IMR-90 (cell line): ENCODE results near the gene FBXW8. TPM values are rescaled to one million over a fixed set of nuclear protein-coding genes. Genes with fewer than 3 reads are reported as not detected.

ENCODE experiments used
- ATAC-seq: fragments of 200-7000 bp; cut with Tn5 transposase; 2 replicates; pipeline ENCODE4 v1.9.1; 2020; ENCODE audit warnings: low read depth, mild to moderate bottlenecking, moderate library complexity
- BruUV-seq: library from RNA; stranded (reverse); fragments of 400-500 nt; replicated peaks from 2 replicates; lab custom pipeline; 2021; lab: Mats Ljungman, UMichigan
- CTCF ChIA-PET: fragments of 300-600 bp; formaldehyde crosslinking; extraction: SDS; loops from one replicate; lab custom pipeline; 2021; ENCODE audit warnings: antibody characterized with exemption; lab: Yijun Ruan, JAX
- POLR2A ChIA-PET: fragments of 300-600 bp; sonication (Branson Sonifier 250); formaldehyde crosslinking; loops from one replicate; lab custom pipeline; 2022; ENCODE audit warnings: antibody characterized with exemption; ENCODE audit not compliant: unreplicated experiment; lab: Charles Lee
- DNase-seq: peaks from one replicate; pipeline ENCODE4 v3.0.0; 2013
- H2AFZ ChIP-seq: replicated peaks from 2 replicates; pipeline ENCODE3; 2013; ENCODE audit warnings: low read length, mild to moderate bottlenecking; ENCODE audit not compliant: poor library complexity
- H2AK5ac ChIP-seq: 2 replicates; pipeline ENCODE4 v1.6.1; 2013; ENCODE audit warnings: low read depth, low read length, inconsistent platforms
- H2AK9ac ChIP-seq: replicated peaks from 2 replicates; pipeline ENCODE3; 2013; ENCODE audit warnings: mild to moderate bottlenecking, low read depth, low read length, moderate library complexity; ENCODE audit not compliant: poor library complexity
- H2BK120ac ChIP-seq: 2 replicates; pipeline ENCODE4 v1.6.1; 2013; ENCODE audit warnings: low read depth, low read length, inconsistent platforms
- H2BK15ac ChIP-seq: 3 replicates; pipeline ENCODE4 v1.6.1; 2013; ENCODE audit warnings: low read depth, low read length, inconsistent platforms
- H2BK20ac ChIP-seq: 2 replicates; pipeline ENCODE4 v1.6.1; 2013; ENCODE audit warnings: low read depth, mild to moderate bottlenecking, inconsistent platforms, low read length, moderate library complexity
- H2BK5ac ChIP-seq: 2 replicates; pipeline ENCODE4 v1.6.1; 2013; ENCODE audit warnings: mild to moderate bottlenecking, low read depth, low read length, inconsistent platforms; ENCODE audit not compliant: poor library complexity, severe bottlenecking
- H3K14ac ChIP-seq: replicated peaks from 2 replicates; pipeline ENCODE4 v1.6.1; 2013; ENCODE audit warnings: low read depth, low read length, inconsistent platforms
- H3K18ac ChIP-seq: 2 replicates; pipeline ENCODE4 v1.6.1; 2013; ENCODE audit warnings: low read depth, low read length, control low read depth
- H3K23ac ChIP-seq: 2 replicates; pipeline ENCODE4 v1.6.1; 2013; ENCODE audit warnings: low read depth, low read length, inconsistent platforms
- H3K27ac ChIP-seq: 2 replicates; pipeline ENCODE4 v1.5.1; 2013; ENCODE audit warnings: mild to moderate bottlenecking, control low read depth, low read length; ENCODE audit not compliant: insufficient read depth
- H3K27me3 ChIP-seq: 2 replicates; pipeline ENCODE4 v1.6.1; 2013; ENCODE audit warnings: low read length; ENCODE audit not compliant: control insufficient read depth, insufficient read depth
- H3K36me3 ChIP-seq: 2 replicates; pipeline ENCODE4 v1.6.1; 2013; ENCODE audit warnings: low read length, mixed read lengths; ENCODE audit not compliant: control insufficient read depth, insufficient read depth
- H3K4ac ChIP-seq: 2 replicates; pipeline ENCODE4 v1.6.1; 2013; ENCODE audit warnings: low read depth, low read length, inconsistent platforms
- H3K4me1 ChIP-seq: 2 replicates; pipeline ENCODE4 v1.6.1; 2013; ENCODE audit warnings: low read length, mixed read lengths; ENCODE audit not compliant: control insufficient read depth, insufficient read depth
- H3K4me2 ChIP-seq: 2 replicates; pipeline ENCODE4 v1.6.1; 2013; ENCODE audit warnings: low read depth, mild to moderate bottlenecking, control low read depth, low read length, moderate library complexity
- H3K4me3 ChIP-seq: 2 replicates; pipeline ENCODE4 v1.5.1; 2013; ENCODE audit warnings: low read depth, mild to moderate bottlenecking, control low read depth, low read length, moderate library complexity; ENCODE audit not compliant: insufficient read depth
- H3K56ac ChIP-seq: 2 replicates; pipeline ENCODE4 v1.6.1; 2013; ENCODE audit warnings: low read length, inconsistent platforms; ENCODE audit not compliant: insufficient read depth; ENCODE audit errors: extremely low read depth
- H3K79me1 ChIP-seq, 2 experiments: 2 replicates each; pipeline ENCODE4 v1.6.1; 2013; ENCODE audit warnings: low read length in 2 of 2, inconsistent platforms in 1 of 2, low read depth in 1 of 2
- H3K9ac ChIP-seq: 2 replicates; pipeline ENCODE4 v1.6.1; 2013; ENCODE audit warnings: low read depth, low read length, control low read depth
- H3K9me1 ChIP-seq: 2 replicates; pipeline ENCODE4 v1.6.1; 2013; ENCODE audit warnings: low read length, inconsistent platforms; ENCODE audit not compliant: insufficient read depth
- H3K9me3 ChIP-seq: 2 replicates; pipeline ENCODE4 v1.6.1; 2013; ENCODE audit warnings: low read length; ENCODE audit not compliant: control insufficient read depth, insufficient read depth
- H4K20me1 ChIP-seq: 2 replicates; pipeline ENCODE4 v1.6.1; 2013; ENCODE audit warnings: low read length, inconsistent platforms; ENCODE audit not compliant: insufficient read depth
- H4K5ac ChIP-seq: 2 replicates; pipeline ENCODE4 v1.6.1; 2013; ENCODE audit warnings: mild to moderate bottlenecking, low read depth, low read length, control low read depth
- H4K8ac ChIP-seq, 2 experiments: 2 replicates each; pipeline ENCODE4 v1.6.1; 2013; ENCODE audit warnings: low read depth in 2 of 2, low read length in 2 of 2, control low read depth in 1 of 2, inconsistent platforms in 1 of 2
- H4K91ac ChIP-seq: 2 replicates; pipeline ENCODE4 v1.6.1; 2013; ENCODE audit warnings: low read depth, low read length, inconsistent platforms; ENCODE audit not compliant: insufficient read depth
- BHLHE40 ChIP-seq: fragments of 150-350 bp; IDR thresholded peaks from 2 replicates; pipeline ENCODE4 v1.6.1; 2016; ENCODE audit warnings: mild to moderate bottlenecking, low read depth, low read length
- CEBPB ChIP-seq: IDR thresholded peaks from 2 replicates; pipeline ENCODE4 v1.6.1; 2012; ENCODE audit warnings: low read depth, low read length, improper control_type of control experiment
- CHD1 ChIP-seq: IDR thresholded peaks from 2 replicates; pipeline ENCODE4 v1.6.1; 2012; ENCODE audit warnings: low read depth, low read length, improper control_type of control experiment
- ELK1 ChIP-seq: fragments of 150-350 bp; IDR thresholded peaks from 2 replicates; pipeline ENCODE4 v1.6.1; 2016; ENCODE audit warnings: low read depth, mild to moderate bottlenecking, low read length, moderate library complexity, borderline replicate concordance
- FOS ChIP-seq: fragments of 150-350 bp; IDR thresholded peaks from 2 replicates; pipeline ENCODE4 v1.6.1; 2016; ENCODE audit warnings: low read depth, low read length
- MAFK ChIP-seq: IDR thresholded peaks from 2 replicates; pipeline ENCODE4 v1.6.1; 2012; ENCODE audit warnings: low read depth, low read length, improper control_type of control experiment
- MAZ ChIP-seq: IDR thresholded peaks from 2 replicates; pipeline ENCODE4 v1.6.1; 2012; ENCODE audit warnings: low read depth, mild to moderate bottlenecking, low read length, improper control_type of control experiment, moderate library complexity, borderline replicate concordance
- MXI1 ChIP-seq: IDR thresholded peaks from 2 replicates; pipeline ENCODE4 v1.6.1; 2012; ENCODE audit warnings: low read depth, mild to moderate bottlenecking, low read length, moderate library complexity, borderline replicate concordance
- NFE2L2 ChIP-seq: fragments of 150-350 bp; IDR thresholded peaks from 2 replicates; pipeline ENCODE4 v1.6.1; 2016; ENCODE audit warnings: low read depth, mild to moderate bottlenecking, low read length
- POLR2A ChIP-seq: IDR thresholded peaks from 2 replicates; pipeline ENCODE4 v1.6.1; 2012; ENCODE audit warnings: mild to moderate bottlenecking, low read depth, low read length
- RAD21 ChIP-seq: IDR thresholded peaks from 2 replicates; pipeline ENCODE4 v1.6.1; 2012; ENCODE audit warnings: low read length, improper control_type of control experiment
- RCOR1 ChIP-seq: IDR thresholded peaks from 2 replicates; pipeline ENCODE4 v1.6.1; 2012; ENCODE audit warnings: mild to moderate bottlenecking, low read length, improper control_type of control experiment; ENCODE audit not compliant: insufficient replicate concordance
- RFX5 ChIP-seq: IDR thresholded peaks from 2 replicates; pipeline ENCODE4 v1.8.0; 2012; ENCODE audit warnings: low read depth, mild to moderate bottlenecking, low read length, moderate library complexity
- SMC3 ChIP-seq: fragments of 150-350 bp; IDR thresholded peaks from 2 replicates; pipeline ENCODE4 v1.6.1; 2016; ENCODE audit warnings: low read depth, mild to moderate bottlenecking, antibody characterized with exemption, low read length, moderate library complexity
- USF2 ChIP-seq: fragments of 150-350 bp; IDR thresholded peaks from 2 replicates; pipeline ENCODE4 v1.6.1; 2017; ENCODE audit warnings: mild to moderate bottlenecking, antibody characterized with exemption, low read length, low read depth
- WGBS, 2 experiments: methylation state at CpG; one replicate each; pipeline versions ENCODE4 v1.1.5 to v1.1.7; 2013; ENCODE audit warnings: missing lambda C conversion rate in 2 of 2; ENCODE audit not compliant: insufficient read length in 1 of 2; ENCODE audit errors: extremely low coverage in 2 of 2; 5-methylcytosine and 5-hydroxymethylcytosine counted together
- dilution Hi-C: fragments of 300-500 bp; cut with HindIII; formaldehyde crosslinking; loops from one replicate; pipeline ENCODE4 v1.14.3; 2018; ENCODE audit warnings: low sequenced_read_pairs; ENCODE audit not compliant: unreplicated experiment
- in situ Hi-C: fragments of 300-500 bp; cut with MboI; formaldehyde crosslinking; loops from 3 replicates; pipeline ENCODE4 v1.14.3; 2019; ENCODE audit warnings: low sequenced_read_pairs, inconsistent platforms, mixed read lengths
- intact Hi-C: fragments of 100-400 bp; cut with micrococcal nuclease; formaldehyde crosslinking; loops from 2 replicates; pipeline ENCODE4 v1.10.0; 2022
- polyA plus RNA-seq, 3 experiments: library from polyadenylated mRNA; depleted of rRNA; stranded (reverse); fragments of >200 nt; gene quantifications; 2 replicates each; pipeline ENCODE4 v1.2.3, GENCODE V29; 2012; ENCODE audit warnings: low replicate concordance in 1 of 3
- total RNA-seq: library from RNA; depleted of rRNA; stranded (reverse); fragments of >200 nt; gene quantifications from 2 replicates; pipeline ENCODE4 v1.2.3, GENCODE V29; 2012
- TF ChIP-seq, protein P1 (sequence below): conservative IDR thresholded peaks from 2 replicates; pipeline ENCODE4 v1.5.1; 2012; ENCODE audit warnings: mild to moderate bottlenecking, low read depth, low read length, improper control_type of control experiment

Gene FBXW8
- total and polyA plus RNA-seq, 2 of the 4 experiments (the other 2 are of a cell fraction): 20.3 to 25.8 TPM

DNA sequence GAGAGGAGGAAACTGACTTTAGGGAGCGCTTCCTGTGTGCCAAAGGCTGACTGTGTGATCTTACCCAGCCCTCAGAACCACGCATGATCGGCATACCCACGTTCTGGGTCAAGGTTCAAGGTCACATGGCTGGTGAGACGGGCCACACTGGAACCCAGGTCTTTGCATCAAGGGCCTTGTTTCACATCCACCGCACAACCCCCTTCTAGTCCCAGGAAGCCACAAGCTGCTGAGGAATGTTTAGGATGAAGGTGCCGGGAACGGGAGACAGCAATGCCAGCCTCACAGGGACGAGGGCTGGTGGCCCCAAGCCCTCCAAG is 137.8 kb downstream of the FBXW8 start:
- 0 out of 2 replicates have a peak overlapping the region, but pooled peaks have one; percentile 59 for H3K14ac ChIP-seq
- POLR2A ChIA-PET: no interaction called here
- no peak overlapping the region for H3K4me3 ChIP-seq
- peak overlapping the region; percentile 7; the same call in 1 of the 2 replicates for H3K18ac ChIP-seq
- no CpG with 5 or more reads among the region's 9 CpGs for WGBS, 2 experiments
- peak overlapping the region; percentile 59 for H4K91ac ChIP-seq
- no peak overlapping the region for H3K4me2 ChIP-seq
- H2BK120ac ChIP-seq: peak overlapping the region; percentile 77; the same call in 1 of the 2 replicates
- H2BK15ac ChIP-seq: no peak overlapping the region; the same call in 2 of the 3 replicates
- CTCF ChIA-PET: no interaction called here
- H3K23ac ChIP-seq: peak overlapping the region; percentile 76
- no peaks in the 10 kb centered on the region for H4K20me1 ChIP-seq
- peaks cover 16% of the 10 kb centered on the region for H3K9me1 ChIP-seq
- peak overlapping the region; percentile 78; the same call in 1 of the 2 replicates for H2AK5ac ChIP-seq
- ATAC-seq (no peak), DNase-seq (no peak)
- in situ Hi-C loops (loop anchor here (25.0 kb wide), 1 partner anchor 789 kb away; no protein-coding TSS in a partner anchor), dilution Hi-C loops (no loop called here), intact Hi-C loops (no loop called here)
- no peaks in the 10 kb centered on the region for H3K9me3 ChIP-seq
- no peak overlapping the region for H3K9ac ChIP-seq
- no peak overlapping the region for H2BK5ac ChIP-seq
- peak overlapping the region; percentile 47 for H2AK9ac ChIP-seq
- peaks cover 20% of the 10 kb centered on the region; the same call in 1 of the 2 replicates for H3K27me3 ChIP-seq
- no peak overlapping the region for H4K5ac ChIP-seq
- no peak for TF ChIP-seq MAFK
- TF ChIP-seq POLR2A: no peak
- no peak for TF ChIP-seq MAZ
- TF ChIP-seq RAD21: no peak
- no peak for TF ChIP-seq USF2
- TF ChIP-seq, protein P1, sequence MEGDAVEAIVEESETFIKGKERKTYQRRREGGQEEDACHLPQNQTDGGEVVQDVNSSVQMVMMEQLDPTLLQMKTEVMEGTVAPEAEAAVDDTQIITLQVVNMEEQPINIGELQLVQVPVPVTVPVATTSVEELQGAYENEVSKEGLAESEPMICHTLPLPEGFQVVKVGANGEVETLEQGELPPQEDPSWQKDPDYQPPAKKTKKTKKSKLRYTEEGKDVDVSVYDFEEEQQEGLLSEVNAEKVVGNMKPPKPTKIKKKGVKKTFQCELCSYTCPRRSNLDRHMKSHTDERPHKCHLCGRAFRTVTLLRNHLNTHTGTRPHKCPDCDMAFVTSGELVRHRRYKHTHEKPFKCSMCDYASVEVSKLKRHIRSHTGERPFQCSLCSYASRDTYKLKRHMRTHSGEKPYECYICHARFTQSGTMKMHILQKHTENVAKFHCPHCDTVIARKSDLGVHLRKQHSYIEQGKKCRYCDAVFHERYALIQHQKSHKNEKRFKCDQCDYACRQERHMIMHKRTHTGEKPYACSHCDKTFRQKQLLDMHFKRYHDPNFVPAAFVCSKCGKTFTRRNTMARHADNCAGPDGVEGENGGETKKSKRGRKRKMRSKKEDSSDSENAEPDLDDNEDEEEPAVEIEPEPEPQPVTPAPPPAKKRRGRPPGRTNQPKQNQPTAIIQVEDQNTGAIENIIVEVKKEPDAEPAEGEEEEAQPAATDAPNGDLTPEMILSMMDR: no peak
- no peak for TF ChIP-seq FOS
- TF ChIP-seq NFE2L2: no peak
- no peak for TF ChIP-seq ELK1
- TF ChIP-seq CEBPB: no peak
- no peak for TF ChIP-seq RFX5
- TF ChIP-seq MXI1: no peak
- no peak for TF ChIP-seq BHLHE40
- TF ChIP-seq RCOR1: no peak
- no peak for TF ChIP-seq SMC3
- no peak for TF ChIP-seq CHD1
- peaks cover 7% of the 10 kb centered on the region for H3K4me1 ChIP-seq
- no TSS peak for BruUV-seq
- no peaks in the 10 kb centered on the region for H3K36me3 ChIP-seq
- no peaks in the 10 kb centered on the region for H3K79me1 ChIP-seq
- H2BK20ac ChIP-seq: peak overlapping the region; percentile 79
- H3K4ac ChIP-seq: peak overlapping the region; percentile 91
- peak overlapping the region; percentile 39 to 64; a peak in 2 of 4 replicates for H4K8ac ChIP-seq
- H2AFZ ChIP-seq: peak overlapping the region; percentile 95
- H3K27ac ChIP-seq: no peak overlapping the region
- H3K56ac ChIP-seq: no peak overlapping the region
